ENCODE data around the gene SEC14L1.
"Not testable (repeated sequence)": the region's sequence is repeated elsewhere in the genome, so short reads cannot be mapped to it uniquely, and the experiment has no call there.

SEC14L1 gene

DNA sequence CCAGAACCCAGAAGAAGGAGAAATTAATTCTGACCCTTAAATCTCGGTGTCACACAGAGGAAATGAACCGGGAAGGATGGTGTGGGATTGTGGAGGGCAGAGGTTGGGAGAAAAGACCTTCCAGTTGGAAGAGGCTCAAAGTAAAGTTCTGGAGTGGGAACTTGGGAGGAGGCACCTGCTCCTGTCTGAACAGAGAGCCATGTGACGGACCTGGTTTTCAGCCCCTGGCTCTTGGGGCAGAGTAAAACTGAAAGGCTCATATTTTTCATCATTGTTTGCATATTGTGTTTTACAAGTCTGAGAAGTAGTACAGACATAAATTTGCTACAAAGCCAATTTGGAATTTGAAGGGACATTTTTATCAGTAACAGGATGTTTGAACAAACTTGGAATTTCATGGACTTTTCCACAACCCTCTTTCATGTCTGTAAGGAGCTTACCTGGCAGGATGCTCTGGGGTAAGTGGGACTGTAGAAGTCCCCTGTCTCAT, 24.4 kb upstream of the SEC14L1 start:
- no peak for DNase-seq (ENCODE audit: low read depth in 2 of 2)

DNA sequence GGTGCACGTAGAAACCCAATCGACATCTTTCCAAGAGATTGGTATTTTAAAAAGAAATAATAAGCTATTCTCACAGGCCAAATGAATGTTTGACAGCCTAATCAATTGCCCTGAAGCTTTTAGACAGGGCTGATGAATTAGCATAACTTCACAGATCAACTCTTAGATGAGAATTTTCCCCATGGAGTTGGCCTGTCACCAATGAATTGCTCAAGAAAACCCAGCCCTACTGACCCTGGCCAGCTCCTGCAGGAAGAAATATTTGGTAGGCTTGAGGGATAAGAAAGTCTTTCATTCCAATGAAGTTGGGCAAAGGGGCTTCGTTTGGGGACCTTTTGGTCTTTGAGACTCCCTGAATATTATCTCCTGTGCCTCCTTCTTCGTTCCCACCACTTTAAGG, 23.4 kb upstream of the SEC14L1 start:
- no peak for DNase-seq (ENCODE audit: low read depth in 2 of 2)

DNA sequence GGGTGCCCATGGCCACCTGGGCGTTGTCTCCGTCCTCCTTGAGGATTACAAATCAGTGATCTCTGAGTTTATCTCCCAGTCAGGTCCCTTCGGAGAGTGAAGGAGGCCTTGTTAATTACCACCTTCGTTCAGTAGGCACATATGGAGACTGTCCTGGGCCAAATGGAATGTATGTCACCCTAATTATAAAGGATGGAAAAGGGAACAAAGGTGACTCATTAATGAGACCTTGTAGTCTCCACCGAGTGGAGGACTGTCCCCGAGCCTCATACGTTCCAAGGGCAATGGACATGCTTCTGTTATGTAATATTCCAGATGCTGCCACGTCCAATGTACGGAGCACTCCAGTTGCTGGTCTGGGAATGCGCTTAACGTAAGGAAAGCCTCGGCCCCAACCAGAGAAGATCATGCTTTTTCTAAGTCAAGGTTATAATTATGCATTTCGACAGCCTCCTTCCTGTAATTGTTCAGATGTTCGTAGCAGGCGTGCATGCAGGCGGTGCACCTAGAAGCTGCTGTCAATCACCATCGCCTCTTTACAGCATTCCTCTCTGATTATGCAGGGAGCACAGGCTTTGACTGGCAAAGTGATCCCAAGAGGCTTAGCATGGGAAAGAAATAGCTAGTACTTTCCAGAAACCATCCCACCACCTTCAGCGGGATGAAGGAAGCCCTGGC, 22.4 kb upstream of the SEC14L1 start:
- DNase-seq (ENCODE audit: low read depth in 2 of 2), result no peak

DNA sequence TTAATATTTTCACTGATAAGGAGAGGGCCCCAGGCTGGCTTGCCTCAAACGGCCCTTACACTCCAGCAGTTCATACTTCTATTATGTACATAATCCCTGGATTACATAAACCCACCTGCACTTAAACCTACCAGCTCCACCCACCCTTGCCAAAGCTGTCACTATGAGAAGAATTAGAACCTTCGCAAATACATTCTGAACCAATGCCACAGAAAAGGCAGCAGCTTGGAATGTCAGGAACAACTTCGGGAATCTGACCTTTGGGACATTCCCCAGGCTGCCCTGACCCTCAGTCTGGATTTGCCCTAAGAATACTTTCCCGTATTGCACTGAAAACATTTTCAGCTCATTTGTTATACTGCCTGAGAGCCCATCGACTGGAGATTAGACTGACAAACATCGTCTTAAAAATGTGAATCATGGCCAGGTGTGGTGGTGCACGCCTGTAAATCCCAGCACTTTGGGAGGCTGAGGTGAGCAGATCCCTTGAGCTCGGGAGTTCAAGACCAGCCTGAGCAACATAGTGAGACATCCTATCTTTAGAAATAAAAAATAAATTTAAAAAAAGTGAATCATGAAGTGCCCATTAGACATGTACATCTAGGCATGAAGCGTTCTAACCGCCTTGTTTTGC, 21.0 kb upstream of the SEC14L1 start:
- no peak for DNase-seq (ENCODE audit: low read depth in 2 of 2)

DNA sequence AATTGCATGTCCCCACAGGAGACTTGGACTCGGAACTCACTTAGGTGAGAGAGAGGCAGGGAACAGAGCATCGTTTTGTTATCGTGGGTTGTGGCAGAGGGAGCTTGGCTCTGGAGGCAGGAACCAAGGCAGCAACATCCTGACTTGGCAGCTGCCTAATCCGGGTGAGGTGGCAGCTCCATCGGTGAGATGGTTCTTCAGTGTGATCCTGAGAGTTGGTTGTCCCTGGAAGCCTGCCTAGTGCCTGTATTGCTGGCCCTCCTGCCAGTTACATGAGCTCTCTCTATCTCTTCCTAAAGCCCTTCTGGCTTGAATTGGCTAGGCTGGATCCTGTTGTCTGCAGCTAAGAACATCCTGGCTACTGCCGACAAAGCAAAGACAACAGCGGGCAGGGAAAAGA, 19.9 kb upstream of the SEC14L1 start:
- no peak for DNase-seq (ENCODE audit: low read depth in 2 of 2)

DNA sequence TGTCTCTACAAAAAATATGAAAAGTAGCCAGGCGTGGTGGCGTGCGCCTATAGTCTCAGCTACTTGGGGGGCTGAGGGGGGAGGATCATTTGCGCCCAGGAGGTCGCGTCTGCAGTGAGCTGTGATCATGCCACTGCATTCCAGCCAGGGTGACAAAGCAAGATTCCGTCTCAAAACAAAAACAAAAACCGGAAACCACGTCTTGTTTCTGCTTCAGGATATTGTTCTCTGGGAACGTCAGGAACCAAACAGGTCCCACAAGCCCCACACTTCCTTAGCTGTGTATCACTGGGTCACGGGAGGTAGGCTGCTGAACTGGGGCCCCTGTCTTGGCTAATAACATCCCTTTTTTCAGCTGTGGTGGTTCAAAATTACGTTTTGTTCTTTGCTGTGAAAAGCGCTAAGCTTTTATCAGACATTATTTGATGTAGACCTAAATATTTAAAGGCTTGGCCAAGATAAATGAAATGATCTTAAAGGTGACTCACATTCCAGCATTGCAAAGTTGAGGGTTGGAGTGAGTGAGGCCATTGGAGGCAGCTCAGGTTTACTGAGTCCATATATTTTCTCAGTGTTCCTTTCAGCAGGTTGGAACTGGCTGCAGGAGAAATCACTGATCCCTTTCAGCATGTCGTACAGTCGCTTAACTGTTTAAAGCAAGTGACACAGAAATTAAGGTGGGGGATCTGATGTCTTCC, 16.4 kb upstream of the SEC14L1 start:
- DNase-seq (ENCODE audit: low read depth in 2 of 2), result no peak

DNA sequence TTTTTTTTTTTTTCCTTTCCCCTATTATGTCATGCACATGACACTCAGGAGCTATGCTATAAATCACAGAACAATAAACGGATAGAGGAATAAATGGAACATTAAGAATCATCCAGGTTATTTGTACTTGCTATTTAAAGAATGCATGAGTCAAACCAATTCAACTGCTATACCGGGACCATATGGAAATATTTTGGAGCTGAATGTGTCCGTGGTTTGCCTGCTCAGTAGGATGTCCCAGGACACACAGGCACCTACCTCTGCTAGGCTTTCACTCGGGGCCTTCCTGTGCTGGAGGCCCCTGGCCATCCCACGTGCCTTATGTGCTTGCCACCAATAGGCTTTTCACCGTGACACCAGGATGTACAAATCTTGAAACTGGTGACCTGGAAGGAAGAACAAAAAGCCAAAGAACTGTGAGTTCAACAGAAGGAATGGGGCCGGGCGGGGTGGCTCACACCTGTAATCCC, 15.3 kb upstream of the SEC14L1 start:
- peak; percentile 89 to 91 for DNase-seq (ENCODE audit: low read depth in 2 of 2)

DNA sequence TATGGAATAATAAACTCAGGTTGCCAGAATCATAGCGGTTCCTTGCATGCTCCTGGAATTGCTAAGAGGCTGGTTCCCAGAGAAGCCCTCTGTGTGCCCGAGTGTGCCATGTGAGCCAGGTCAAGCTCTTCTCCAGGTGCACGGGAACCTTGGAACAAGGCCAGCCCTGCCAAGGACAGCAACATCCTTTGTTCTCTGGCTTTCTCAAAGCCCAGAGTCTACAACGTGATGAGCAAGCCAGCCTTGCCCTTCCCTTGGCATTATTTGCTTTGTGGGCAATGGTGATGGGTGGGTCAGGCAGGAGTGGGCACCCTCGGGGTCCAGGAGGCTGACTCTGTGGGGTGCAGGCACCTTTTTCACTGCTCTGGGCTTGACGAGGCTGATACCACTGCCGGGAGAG, 14.2 kb upstream of the SEC14L1 start:
- DNase-seq (ENCODE audit: low read depth in 2 of 2), result no peak

DNA sequence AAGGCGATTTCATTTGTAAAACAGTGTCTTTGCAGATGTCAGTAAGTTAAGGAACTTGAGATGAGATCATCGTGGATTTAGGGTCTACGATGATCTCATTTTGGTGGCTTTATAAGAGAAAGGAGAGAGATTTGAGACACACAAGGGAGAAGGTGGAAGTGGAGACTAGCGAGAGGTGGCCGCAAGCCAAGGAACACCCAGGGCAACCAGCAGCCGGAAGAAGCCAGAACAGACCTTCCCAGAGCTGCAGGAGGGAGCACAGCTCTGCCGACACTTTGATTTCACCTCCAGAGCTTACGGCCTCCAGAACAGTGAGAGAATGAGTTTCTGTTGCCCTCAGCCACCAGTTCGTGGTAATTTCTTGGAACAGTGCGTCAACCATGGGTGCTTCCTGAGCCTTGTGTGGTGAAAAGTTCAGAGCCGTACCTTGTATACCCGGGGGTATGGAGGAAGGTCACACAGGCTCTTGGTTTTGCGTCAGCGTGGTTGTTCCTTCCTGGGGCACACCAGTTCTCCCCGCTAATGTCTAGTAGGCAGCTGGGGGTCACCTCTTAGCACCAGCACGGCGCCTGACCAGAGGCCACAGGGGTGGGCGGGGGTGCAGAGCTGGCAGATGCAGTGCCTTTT, 12.9 kb upstream of the SEC14L1 start:
- DNase-seq (ENCODE audit: low read depth in 2 of 2), result no peak

DNA sequence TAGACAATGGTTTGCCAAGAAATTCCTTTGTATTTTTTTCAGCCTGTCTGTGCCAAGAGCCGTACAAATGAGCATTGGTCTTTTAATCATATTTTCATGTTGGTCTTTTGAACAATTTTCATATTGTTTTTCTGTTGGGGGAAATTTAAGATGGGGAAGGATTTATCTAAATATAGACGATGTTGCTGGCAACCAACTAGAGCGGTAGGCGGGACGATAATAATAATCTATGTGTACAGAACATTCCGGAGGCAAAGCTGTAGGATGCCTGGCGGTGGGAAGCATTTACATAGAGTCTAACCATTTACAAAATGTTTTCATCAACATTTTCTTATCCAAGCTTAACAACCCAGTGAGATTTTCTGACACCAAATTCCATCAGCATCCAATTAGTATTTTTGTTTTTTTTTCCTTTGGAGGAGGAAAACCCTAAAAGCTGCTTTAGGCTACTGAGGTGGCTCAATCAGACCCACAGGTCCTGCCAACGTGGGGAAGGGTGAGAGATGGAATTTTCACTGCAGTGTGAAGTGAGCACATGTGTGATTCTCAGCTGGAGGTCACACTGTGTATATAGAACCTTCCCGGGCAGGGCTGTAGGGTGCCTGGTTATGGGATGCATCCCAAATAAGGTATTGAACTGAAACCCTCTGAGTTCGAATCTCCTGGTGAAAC, 11.7 kb upstream of the SEC14L1 start:
- peak in 1 of 2 experiments; percentile 40 for DNase-seq (ENCODE audit: low read depth in 2 of 2)

DNA sequence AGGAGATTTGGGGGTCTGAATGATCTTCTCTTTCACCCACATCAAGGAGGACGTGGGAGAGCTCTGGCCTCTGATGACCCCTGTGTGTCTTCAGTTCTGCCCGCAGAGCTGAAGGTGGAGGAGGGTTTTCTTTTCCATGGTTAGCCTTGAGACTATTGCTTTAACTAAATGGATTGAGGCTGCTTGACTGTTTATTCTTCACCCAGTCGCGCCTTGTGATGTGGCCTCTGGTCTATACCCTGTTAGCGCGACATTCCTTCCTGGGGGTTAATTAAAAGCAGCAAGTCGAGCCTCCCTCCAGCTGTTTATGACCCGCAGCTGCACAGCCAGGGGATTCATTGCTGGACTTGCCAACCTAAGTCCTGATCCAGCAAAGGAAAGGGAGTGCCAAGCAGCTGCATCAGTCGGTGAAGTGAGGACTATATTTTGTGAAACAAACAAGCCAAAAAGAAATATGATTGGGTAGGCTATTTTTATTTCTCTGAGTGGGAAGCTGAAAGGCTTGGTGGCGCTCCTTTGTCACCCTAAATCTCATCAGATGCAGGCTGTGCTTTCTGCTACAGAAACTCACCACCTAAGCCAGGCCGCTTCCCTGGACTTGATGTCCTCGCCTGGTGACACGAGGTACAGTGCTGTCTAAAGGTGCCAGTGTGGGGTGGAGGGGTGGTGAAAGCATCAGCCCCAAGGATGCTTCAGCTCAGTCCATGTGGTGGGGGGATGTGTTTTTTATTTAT, 11.0 kb upstream of the SEC14L1 start:
- DNase-seq (ENCODE audit: low read depth in 2 of 2), result no peak

DNA sequence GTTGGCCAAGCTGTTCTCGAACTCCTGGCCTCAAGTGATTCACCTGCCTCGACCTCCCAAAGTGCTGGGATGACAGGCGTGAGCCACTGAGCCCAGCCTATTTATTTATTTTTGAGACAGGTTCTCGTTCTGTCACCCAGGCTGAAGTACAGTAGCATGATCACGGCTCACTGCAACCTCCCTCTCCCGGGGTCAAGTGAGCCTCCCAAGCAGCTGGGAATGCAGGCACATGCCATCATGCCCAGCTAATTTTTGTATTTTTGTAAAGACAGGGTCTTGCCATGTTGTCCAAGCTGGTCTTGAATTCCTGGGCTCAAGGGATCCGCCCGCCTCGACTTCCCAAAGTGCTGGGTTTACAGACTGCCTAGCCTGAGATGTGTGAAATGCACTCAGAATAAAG, 10.2 kb upstream of the SEC14L1 start:
- no peak for DNase-seq (ENCODE audit: low read depth in 2 of 2)

DNA sequence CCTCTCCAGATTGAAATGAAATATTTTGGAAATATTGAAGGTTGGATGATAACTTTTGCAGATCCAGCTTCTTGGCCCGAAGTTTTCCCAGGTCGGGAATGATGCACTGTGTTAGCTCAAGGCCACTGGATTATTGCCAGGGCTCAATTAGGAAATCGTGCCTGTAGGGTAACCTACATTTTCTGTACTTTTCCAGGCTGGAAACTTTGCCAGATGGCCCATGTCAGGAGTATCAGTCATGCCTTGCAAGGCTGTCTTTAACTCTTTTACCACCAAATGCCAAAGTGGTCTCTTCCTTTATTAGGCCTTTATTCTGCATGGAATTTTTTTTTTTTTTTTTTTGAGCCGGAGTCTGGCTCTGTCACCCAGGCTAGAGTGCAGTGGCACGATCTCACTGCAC, 8.9 kb upstream of the SEC14L1 start:
- DNase-seq (ENCODE audit: low read depth in 2 of 2), result peak; percentile 74 to 76

DNA sequence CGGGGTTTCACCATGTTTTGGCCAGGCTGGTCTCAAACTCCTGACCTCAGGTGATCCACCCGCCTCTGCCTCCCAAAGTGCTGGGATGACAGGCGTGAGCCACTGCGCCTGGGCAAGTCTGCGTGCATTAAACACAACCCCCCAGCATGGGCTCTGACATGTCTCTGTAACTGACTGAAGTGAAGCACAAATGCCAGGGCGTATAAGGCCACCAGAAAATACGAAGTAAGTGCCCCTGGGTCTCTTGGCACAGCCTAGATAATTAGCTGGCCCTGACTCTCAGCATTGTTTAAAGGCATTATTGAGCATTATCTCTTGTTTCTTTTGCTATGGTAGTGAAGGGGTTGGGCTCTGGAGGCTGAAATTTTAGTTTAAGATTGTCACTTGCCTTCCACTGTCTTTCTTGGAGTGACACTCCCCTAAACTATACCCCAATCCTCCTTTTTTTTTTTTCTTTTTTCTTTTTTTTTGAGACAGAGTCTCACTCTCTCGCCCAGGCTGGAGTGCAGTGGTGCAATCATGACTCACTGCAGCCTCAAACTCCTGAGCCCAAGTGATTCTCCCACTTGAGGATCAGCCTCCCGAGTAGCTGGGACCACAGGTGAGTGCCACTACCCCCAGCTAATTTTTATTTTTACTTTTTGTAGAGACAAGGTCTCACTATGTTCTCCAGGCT, 8.2 kb upstream of the SEC14L1 start:
- DNase-seq (ENCODE audit: low read depth in 2 of 2), result no peak

DNA sequence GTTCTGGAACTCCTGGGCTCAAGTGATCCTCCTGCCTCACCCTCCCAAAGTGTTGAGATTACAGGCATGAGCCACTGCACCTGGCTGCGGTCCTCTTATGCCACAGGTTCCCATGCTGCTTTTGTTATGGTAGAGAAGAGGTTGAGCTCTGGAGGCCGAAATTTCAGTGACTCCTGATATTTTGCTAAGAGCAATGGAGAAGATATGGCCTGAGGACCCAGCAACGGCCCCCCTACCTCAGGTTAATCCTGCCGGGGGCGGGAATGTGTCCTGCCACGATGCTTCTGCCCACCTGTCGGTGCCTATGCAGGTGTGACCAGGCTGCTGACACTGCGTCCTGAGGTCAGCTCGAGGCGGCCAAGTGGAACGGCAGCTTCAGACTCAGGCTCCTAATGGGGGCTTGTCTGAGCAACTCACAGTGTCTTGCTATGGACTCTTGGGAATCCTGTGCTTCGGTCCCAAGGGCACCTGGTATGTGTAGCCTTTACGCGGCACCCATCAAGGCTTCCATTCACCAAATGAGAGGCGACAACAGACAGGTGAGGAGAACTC, 7.6 kb upstream of the SEC14L1 start:
- no peak for DNase-seq (ENCODE audit: low read depth in 2 of 2)

DNA sequence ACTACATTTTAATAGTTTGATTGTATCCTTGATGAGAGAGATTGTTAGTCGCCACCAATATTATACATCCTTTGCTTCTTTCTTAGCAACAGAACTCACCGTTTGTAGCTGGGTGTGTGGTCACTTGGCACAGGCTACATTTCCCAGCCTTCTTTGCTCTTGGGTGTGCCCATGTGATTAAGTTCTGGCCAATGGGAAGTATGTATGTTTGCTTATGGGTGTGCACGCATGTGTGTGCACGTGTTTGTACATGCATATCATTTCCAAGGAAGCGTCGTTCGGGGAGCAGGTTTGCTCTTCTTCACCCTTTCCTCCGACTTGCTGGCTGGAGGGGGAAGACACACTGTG, 4.4 kb upstream of the SEC14L1 start:
- no peak for DNase-seq (ENCODE audit: low read depth in 2 of 2)

DNA sequence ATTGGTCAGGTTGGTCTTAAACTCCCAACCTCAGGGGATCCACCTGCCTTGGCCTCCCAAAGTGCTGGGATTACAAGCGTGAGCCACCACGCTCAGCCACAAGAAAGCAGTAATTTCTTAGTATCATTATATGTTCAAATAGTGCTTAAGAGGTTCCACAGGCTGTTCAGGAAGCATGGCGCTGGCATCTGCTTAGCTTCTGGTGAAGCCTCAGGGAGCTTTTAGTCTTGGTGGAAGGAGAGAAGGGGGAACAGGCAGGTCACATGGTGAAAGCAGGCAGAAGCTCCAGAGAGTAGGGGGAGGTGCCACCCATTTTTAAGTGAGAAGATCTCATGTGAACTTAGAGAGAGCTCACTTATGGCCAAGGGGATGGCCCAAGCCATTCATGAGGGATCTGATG, 3.7 kb upstream of the SEC14L1 start:
- no peak for DNase-seq (ENCODE audit: low read depth in 2 of 2)

DNA sequence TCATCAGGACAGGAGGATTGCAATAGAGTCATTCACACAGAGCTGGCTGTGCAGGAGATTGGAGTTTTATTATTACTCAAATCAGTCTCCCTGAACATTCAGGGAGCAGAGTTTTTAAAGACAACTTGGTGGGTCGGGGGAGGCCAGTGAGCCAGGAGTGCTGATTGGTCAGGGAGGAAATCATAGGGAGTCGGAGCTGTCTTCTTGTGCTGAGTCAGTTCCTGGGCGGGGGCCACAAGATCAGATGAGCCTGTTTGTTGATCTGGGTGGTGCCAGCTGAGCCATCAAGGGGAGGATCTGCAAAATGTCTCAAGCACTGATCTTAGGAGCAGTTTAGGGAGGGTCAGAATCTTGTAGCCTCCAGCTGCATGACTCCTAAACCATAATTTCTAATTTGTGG, 2.9 kb upstream of the SEC14L1 start:
- not testable (repeated sequence) for DNase-seq (ENCODE audit: low read depth in 2 of 2)

DNA sequence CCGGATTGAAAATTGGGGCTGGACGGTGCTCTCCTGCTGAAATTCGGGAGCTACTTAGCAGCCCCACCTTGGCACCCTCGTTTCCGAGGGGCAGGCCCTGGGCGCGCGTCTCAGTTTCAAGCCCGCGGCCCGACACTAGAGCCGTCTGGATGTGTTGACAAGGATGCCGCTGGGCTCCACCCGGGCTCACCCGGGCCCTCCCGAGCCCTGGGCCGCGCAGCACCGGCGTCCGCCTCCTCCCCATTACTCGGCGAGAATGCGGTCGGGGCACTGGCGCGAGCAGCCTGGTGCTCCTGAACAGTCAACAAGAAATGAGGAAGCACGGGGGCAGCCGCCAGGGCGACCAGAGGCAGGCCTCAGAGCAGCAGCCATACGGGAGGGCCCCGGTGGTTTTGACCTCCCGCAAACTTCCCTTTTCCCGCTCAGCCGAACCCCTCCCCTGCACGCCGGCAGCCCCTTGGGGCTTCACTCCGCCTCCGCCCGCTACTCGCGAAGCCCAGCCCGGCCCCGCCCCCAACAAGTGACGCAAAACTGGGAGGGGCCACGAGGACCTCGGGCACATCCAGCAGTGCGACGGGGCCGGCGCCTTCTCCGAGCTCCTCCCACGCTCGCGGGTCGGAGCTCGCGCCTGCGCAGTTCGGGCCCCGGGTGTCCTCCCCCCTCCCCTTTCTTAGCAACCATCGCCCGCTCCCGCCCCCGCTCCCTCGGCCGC, 447 bp upstream of the SEC14L1 start:
- peak; percentile 97 for DNase-seq (ENCODE audit: low read depth in 2 of 2)

Measured in fibroblast of skin of left biceps (primary cell).